Activated CD4-positive, CD25-positive, alpha-beta regulatory T cell treated with anti-CD3 and anti-CD28 coated beads, Interleukin-2, amount 50 U/mL, for 16 hours (primary cell): Measurements from ENCODE around the gene LRP1B.

Experiments used
- DNase-seq: peaks from one replicate; pipeline ENCODE4 v3.0.0-alpha.2; 2020; ENCODE audit warnings: low read depth, low spot score

Gene LRP1B

DNA sequence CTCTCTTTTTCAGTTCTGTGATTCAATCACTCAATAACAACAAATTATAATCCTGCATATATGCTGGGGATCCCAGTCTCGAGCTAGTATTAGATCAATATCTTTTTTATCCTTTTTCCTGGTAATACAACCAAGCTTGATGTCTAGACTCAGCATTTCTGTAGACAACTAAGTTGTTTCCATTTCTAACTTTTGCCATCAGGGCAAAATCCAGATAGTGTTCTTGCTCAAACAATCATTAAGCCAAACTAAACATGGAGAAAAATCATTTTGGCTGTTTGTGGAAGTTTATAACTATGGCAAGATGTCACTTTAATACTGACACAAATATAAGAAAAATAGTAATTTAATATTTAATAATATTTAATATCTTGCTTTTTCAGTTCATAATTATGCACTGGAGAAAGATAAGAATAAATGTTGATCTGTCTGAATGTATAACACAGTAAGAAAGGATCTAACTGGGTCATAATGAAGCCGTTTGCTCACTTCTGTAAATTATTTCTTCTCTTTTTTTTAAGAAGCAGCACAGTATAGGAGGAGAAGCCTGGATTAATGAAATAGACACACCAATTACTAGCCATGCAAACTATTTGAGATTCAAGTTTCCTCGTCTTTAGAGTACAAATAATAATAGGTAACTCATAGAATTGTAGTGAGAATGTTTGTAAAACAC is 979.1 kb downstream of the LRP1B start:
- DNase-seq, result no peak

DNA sequence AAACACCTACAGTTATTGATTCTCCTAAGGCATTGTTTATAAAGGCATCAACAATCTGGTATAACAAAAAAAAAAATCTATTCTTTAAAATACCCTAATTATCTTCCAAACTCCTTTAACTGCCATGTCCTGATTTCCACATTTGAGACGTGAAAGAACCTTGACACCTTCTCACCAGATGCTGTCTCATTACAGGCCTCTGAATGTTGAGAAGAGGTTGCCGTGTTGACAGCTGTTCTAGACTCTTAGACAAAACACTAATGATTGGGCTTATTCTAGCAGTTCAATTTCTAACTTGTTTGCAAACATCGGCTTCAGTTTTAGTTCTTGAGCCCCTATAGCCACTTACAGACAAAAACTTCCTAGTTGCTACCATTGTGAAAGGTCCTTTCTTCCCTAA is 988.8 kb downstream of the LRP1B start:
- no peak for DNase-seq

DNA sequence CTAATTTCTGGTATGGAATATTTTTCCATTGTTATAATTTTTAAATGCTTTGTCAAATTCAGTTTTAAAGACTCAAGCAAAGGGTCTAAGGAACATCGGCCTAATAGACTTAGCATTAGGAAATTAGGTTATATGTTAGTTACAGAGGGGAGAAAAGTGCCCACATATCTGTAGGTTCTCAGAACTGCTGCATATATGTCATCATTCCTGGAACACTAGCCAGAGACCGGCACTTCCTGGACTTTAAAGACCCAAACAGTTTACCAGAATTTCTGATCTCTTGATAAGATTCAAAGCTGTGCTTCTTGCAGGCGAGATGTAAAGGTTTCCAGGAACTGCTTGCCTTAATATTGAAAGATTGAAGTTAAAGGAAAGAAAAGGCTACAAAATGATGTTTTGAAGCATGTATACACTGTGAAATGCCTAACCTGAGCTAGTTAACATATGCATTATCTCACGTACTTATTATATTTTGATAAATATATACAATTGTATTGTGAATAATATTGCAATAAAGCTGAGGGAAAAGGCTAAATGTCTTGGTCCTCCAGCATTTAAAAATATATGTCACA is 993.6 kb downstream of the LRP1B start:
- DNase-seq, result no peak

DNA sequence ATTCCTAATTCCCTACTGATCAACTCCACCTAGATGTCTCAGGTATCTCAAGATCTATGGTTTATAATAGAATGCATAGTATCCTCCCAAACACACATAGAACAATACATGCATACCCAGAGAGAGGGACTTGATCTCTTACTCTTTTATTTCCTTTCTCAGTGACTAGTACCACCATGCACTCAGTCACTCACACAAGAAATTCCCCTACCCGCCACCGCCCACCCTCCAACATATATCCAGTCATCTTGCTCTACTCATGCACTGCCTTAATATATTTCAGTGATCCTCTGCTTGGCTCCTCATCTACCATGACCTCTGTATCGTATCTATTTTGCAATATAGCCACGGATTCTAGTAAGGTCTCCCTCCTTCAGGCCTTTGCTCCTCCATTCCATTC is 996.9 kb downstream of the LRP1B start:
- DNase-seq, result no peak

DNA sequence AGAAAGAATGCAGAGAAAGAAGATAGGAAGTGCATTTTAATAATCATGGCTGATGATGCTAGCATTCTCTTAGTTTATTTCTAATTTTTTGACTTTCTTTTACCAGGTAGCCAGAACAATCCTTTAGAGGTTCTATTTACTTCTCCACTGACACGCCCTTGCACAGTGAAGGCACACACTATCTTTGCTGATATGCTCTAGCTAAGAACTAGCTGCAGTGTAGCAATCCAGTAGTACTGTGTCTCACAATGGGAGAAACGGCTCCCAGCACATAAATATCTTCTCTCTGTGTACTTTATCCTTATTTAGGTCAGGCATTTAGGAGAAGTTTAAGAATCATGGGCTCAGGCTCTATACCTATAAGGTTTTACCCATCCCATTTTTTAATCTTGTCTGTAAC is 1005.4 kb downstream of the LRP1B start:
- DNase-seq, result no peak

DNA sequence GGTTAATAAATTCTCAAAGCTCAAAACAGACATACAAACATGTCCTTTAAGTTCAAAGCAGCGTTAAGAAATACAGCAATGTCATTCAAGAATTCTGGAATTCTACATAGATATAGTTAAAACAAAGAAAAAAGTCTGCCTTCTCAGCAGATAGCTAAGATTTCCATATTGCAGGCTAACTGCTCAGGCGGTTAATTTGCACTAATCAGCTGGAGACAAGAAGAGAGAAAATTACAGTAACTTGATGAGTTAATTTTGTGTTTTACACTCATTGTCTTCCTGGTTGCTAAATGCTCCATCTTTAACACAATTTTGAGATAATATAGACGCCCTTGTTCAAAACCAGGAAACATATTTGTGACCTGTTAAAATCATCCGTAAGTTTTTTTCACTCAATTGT is 1012.0 kb downstream of the LRP1B start:
- no peak for DNase-seq

DNA sequence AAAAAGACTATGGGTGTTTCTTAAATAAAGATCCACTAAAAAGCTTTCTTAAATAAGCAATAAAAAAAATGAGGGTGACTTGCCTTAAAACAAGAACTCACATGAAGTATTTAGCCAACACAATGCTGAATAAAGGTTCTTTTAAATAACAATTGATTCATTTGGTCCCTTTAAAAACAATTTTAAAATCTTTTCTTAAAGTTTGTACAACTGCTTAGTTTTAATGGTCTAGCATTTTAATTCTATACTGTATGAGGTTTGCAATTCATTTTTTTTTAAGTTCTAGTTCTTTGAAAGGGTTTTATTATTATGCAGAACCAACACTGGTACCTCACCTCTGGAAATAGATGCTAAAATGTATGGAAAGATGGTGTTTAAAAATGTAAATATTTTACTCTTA is 1017.5 kb downstream of the LRP1B start:
- no peak for DNase-seq

DNA sequence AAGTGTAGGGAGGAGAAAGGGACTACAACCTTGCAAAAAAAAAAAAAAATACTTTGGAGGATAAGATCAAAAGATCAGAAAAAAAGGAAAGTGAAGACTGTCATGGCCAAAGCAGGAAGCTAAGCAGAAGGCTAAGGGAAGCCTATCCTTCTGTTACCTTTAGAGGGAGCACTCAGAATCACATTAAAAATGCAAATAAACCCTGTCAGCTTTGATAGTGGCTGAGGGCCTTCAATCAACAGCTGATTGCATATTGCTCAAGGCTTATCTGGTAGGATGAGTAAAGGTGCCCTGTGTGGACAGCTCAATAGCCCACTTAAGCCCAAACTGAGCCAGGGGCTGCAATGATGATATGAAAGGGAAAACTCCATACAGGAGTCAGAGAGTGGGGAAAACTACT is 1021.2 kb downstream of the LRP1B start:
- DNase-seq, result no peak

DNA sequence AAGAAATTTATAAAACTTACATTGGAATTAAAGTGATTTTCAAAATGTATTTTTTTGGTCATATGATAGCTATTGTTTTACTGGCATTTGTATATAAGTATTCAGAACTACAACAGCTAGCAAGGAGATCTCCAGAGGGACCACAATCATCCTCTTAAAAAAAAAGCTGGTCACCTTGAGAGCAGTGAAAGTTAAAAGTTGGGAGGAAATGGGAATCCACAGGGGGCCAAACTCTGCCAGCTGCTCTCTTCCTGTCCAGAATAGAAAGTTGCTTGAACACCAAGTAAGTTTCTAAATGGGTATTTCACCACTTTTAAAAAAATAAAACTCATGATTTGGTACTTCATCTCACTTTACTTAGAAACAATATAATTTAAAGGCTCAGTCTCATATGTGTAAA is 1025.1 kb downstream of the LRP1B start:
- no peak for DNase-seq

DNA sequence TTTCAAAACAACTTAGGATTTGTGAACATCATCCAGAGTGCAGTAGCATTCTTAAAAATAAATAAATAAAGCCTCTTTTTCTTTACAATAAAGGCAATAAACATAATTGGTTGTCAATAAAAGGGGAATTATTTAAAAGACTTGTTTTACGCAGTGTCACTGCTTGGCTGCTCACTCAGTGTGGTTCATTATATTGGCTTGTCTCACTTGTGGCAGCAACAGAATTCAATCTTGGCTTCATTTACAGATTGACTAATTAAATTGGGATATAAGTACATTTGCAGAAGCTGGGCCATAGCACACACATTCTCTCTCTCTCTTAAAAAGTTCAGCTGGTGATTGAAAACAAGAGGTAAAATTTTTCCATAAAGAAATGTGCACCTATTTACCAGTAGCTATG is 1027.6 kb downstream of the LRP1B start:
- no peak for DNase-seq

DNA sequence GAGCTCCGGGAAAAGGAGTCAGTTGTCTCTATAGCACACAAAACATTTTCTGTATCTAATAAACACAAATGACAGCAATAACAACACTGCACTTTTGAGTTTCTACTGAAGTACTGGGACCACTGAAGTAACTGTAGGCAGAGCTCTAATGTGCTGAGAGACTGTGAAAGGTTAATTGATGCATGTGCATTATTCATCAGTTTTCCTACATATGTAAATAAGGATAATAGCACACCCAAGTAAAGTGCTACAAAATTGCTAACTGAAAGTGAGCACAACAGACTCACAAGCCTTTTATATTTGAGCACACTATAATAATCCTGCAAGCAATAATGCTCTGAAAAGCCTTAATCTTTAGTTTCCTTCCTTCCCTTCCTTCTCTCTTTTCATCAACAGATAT is 1051.6 kb downstream of the LRP1B start:
- DNase-seq, result no peak

DNA sequence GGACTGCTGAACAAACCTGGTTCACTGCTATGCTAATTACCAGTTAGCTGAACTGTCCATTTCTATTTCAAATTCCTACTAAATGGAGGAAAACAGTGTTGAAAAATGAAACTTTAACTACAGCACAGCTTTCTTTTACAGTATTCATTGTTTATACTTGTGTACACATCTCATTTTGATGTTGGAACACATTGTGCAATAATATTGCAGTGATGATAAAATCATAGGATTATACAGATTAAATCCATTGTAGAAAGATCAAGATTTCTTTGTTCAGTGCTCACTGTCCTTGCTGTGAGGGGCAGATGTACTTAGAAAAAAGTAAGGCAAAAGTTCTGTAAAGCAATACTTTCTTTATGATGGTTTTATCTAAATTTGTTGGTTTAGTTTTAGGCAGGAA is 1055.1 kb downstream of the LRP1B start:
- DNase-seq, result no peak

DNA sequence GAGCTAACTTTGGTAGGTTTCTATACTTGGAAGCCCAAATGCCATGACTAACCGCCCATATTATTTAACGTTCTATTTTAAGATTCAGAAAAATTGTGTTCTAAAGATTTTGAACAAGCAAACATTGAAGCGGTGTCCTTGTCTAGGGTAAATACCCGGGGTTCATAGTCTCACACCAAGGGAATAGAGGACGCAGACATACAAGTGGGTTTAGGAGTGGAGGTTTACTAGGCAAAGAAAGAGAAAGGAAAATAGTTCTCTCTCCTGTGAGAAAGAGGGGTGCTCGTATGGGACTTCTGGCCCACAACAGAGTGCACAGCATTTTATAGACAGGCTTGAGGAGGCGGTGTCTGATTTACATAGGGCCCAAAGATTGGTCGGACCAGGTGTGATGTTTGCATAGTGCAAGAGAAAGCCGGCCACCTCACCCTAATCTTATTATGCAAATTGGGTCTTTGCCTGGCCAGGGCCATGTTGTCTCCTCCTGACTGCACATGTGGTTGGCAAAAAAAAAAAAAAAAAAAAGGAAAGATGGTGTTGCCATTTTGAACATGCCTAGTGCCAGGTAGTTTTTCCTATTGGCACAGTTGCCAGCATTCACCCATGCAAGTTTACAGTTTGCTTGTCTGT is 1062.6 kb downstream of the LRP1B start:
- no peak for DNase-seq

DNA sequence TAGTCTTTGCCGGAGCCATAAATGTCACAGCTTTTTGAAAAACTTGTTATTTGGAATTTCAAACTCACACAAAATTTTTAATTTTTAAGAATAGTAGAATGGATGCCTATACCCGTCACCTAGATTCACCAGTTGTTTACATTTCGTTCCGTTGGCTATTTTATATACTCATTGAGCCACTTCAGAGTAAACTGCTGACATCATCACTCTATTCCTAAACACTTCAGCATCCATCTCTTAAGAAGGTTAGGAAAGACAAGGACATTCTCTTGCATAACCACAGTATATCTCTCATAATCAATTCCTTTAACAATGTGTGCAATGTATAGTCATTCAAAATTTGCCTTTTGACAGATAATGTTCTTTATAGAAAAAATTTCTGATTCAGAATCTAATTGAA is 1065.8 kb downstream of the LRP1B start:
- no peak for DNase-seq

DNA sequence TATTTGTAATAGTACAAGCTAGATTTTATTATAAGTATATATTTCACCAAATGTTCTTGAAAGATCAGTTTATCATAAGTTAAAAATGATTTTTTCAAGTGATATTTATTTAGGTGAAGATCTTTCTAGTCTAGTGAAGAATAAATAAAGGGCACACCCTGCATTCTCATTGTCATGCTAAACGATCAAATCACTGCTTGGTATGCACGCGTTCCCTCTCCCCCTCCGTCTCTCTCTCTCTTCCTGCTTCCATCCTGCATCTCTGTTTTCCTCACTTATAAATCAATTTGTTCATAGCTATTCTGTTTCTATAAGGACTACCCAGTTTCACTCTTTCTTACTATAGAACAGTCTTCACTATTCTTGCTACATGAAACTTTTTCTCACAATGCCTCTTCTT is 1067.4 kb downstream of the LRP1B start:
- no peak for DNase-seq

DNA sequence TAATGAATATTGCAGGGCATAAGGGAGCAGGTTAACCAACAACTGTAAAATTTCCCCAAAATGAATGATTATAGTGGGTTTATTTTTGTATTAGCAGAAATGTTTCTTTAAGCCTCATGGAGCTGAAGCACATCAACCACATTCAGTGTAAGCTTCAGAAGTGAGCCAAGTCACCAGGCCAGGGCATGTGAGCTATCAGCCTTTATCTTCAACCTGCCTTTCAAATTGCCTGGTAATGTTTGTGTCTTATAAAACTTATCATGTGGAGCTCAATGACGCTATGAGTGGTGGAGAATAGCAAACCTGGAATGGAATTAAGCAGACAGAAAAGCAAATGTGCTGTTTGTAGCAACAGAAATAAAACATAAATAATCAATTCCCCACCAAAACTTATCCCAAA is 1068.4 kb downstream of the LRP1B start:
- no peak for DNase-seq

DNA sequence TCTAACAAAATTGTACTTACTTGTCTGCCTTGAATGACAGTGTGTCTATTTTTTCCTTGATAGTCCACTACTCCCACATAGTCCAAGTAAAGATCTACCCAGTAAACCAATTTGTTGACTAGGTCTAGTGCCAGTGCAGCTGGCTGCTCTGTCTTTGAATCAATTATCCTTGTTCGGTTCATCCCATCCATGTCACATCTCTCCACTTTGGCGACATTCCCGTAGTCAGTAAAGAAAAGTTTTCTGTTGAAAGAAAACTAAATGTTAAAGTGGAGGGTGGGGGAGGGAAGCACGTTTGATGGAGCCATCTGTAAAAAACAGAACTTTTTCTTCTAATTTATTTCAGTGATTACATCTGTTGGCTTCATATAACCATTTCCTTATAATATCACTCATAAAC is 1068.8 kb downstream of the LRP1B start:
- DNase-seq, result no peak

DNA sequence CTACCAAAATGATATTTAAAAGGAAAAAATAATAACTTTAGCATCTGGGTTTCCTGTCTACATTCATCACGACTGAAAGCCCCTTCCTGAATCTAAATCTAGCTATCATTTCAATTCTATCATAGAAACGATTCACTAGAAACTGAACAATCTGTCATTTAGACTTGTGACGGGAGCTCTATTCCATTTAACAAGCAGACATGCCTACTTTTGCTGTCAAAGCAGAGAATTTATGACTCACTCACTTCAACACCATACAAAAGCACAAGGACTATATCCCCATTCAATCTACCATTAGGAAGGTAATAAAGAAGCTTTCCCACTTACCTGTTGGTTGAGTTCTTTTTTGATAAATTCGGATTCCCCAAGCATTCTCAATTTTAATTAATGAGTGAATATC is 1072.3 kb downstream of the LRP1B start:
- no peak for DNase-seq

DNA sequence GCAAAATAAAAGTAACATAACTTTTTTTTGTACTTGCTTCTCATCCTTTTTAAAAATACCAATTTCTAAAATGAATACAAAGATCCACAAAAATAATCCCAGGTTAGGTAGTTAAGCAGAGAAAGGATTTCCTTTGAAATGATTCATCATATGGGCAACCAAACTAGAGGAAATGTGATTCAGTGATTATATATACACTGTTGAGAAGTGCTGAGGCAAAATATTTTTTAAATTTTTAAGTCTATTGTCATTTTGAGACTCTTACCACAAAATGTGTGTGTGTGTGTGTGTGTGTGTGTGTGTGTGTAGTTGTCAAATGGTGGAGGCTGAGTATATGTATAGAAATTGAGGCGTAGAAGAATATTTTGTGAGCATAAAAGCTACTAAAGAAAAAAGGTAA is 1075.3 kb downstream of the LRP1B start:
- DNase-seq, result no peak

DNA sequence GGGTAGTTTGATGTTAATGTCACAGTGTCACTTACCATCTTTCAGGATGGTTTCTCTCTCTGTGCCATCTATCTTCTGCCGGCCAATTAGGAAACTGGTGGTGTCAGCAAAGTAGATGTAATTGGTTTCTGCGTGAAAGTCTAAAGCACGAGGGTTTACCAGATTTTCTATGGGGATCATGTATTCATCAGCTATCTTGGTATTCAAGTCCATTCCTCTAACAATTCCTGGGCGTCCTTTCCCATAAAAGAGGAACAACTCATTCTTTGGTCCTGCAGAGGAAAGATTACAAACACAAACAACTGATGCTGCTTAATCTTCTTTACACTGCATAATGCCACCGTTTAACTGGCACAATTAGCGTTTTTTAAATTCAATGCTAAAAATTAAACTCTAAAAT is 1081.9 kb downstream of the LRP1B start:
- no peak for DNase-seq

DNA sequence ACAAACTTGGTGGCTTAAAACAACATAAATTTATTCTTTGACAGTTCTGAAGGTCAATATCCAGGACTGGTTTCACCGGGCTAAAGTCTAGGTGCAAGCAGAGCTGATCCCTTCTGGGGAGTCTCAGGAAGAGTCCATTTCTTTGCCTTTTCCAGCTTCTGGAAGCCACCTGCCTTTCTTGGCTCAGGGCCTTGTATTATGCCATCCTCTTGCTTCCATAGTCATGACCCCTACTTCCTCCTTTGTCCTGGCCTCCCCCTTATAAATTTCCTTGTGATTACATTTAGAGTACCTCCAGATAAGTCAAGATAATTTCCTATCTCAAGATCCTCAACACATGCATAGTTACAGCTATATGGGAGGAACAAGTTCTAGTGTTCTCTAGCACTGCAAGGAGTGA is 1089.5 kb downstream of the LRP1B start:
- DNase-seq, result no peak

DNA sequence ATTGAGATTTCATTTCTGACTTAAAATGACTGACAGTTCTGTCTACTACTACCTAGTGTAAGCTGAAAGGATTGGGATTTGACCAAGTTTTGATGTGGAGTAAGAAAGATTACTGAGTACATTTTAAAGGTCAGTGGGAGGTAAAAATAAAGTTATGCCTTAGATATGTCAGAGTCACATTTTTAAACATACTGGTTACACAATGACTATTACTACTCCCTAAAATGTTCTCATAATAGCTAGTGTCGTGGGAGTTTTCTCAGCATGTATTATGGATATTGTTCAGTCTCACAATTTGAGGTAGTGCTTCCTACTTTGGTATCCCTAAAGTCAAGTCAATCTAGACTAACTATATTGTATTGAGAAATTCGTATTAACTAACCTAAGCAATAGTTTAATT is 1092.5 kb downstream of the LRP1B start:
- DNase-seq, result no peak

DNA sequence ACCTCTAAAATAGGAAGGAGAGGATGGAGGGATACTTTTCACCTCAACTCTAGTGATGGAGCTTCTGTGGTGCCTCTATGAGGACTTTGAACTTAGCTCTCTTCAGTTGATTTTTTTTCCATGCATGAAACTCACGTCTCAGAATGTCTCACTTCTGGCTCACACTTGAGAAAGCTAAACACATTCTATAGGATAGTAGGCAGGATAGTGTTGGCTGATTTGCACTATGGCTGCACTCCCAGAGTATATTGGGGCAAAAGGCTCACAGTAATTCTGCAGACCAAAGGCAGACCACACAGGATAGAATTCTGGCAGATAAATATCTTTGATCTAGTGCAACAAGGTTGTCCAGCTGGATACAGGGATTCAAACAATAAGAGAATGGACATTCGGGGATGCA is 1093.5 kb downstream of the LRP1B start:
- no peak for DNase-seq
